MCF 10A (cell line): ENCODE data around the gene CSTF1. TPM values are rescaled to one million over a fixed set of nuclear protein-coding genes. Genes with fewer than 3 reads are reported as not detected.

Experiments used
- BruUV-seq: library from RNA; stranded (reverse); fragments of 400-500 nt; replicated peaks from 2 replicates; lab custom pipeline; 2021; lab: Mats Ljungman, UMichigan
- CTCF ChIA-PET: fragments of 300-600 bp; sonication (Branson Sonifier 250); formaldehyde crosslinking; extraction: SDS; loops from one replicate; lab custom pipeline; 2021; ENCODE audit warnings: antibody characterized with exemption, inconsistent platforms; lab: Yijun Ruan, JAX
- POLR2A ChIA-PET: fragments of 300-600, 350-650 bp; sonication (Branson Sonifier 250); formaldehyde crosslinking; extraction: SDS; loops from one replicate; lab custom pipeline; 2020; ENCODE audit warnings: antibody characterized with exemption, inconsistent platforms; lab: Yijun Ruan, JAX
- DNase-seq: peaks from one replicate; pipeline ENCODE4 v3.0.0-alpha.2; 2018; ENCODE audit not compliant: unreplicated experiment
- H3K27ac Mint-ChIP-seq: one replicate; pipeline ENCODE4 v1.8.0; 2022; ENCODE audit warnings: mild to moderate bottlenecking, low read depth, mixed read lengths; ENCODE audit not compliant: unreplicated experiment
- H3K27me3 Mint-ChIP-seq: one replicate; pipeline ENCODE4 v1.8.0; 2022; ENCODE audit warnings: mixed read lengths; ENCODE audit not compliant: insufficient read depth, unreplicated experiment
- H3K36me3 Mint-ChIP-seq: one replicate; pipeline ENCODE4 v1.8.0; 2022; ENCODE audit warnings: mild to moderate bottlenecking, moderate library complexity, mixed read lengths; ENCODE audit not compliant: insufficient read depth, unreplicated experiment
- H3K4me1 Mint-ChIP-seq: one replicate; pipeline ENCODE4 v1.8.0; 2022; ENCODE audit warnings: mixed read lengths; ENCODE audit not compliant: insufficient read depth, unreplicated experiment
- H3K4me3 Mint-ChIP-seq: one replicate; pipeline ENCODE4 v1.8.0; 2022; ENCODE audit warnings: mild to moderate bottlenecking, moderate library complexity, mixed read lengths; ENCODE audit not compliant: unreplicated experiment
- H3K9me3 Mint-ChIP-seq: one replicate; pipeline ENCODE4 v1.8.0; 2022; ENCODE audit warnings: mixed read lengths; ENCODE audit not compliant: unreplicated experiment
- CTCF ChIP-seq: fragments of 200-600 bp; IDR thresholded peaks from one replicate; pipeline ENCODE4 v1.8.0; 2022; ENCODE audit warnings: antibody characterized with exemption, mild to moderate bottlenecking; ENCODE audit not compliant: unreplicated experiment
- intact Hi-C: fragments of 100-400 bp; cut with micrococcal nuclease; formaldehyde crosslinking; loops from 2 replicates; pipeline ENCODE4 v1.14.1; 2022
- total RNA-seq: library from RNA; stranded (reverse); gene quantifications from 2 replicates; pipeline ENCODE4 v1.2.3, GENCODE V29; 2022

Gene CSTF1
- total RNA-seq, 1 experiment from 2014 or later, result 35.1 TPM

DNA sequence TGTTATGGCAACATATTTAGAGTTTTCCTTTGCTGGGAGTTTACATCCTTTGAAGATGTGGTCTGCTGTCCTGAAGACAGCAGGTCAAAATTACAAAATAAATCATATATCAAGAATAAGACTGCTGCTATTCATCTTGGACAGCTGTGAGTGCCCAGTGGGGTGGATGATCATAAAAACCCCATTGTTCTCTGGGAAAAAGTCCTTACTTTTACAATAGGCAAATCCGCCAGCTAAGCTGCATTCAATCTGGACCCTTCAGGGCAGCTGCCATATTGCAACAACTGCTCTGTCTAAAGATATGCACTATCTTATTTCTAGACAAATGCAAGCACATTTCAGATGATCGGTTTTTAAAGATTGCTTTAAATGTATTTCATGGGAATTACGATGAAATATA is 39.0 kb downstream of the CSTF1 start:
- POLR2A ChIA-PET, result no interaction called here
- Mint-ChIP-seq H3K36me3 (no peaks in the 10 kb centered on the region), H3K4me1 (peaks cover 19% of the 10 kb centered on the region), H3K27ac (no peak overlapping the region), H3K4me3 (no peak overlapping the region), H3K27me3 (peaks cover 14% of the 10 kb centered on the region), H3K9me3 (no peaks in the 10 kb centered on the region)
- CTCF ChIA-PET, result interaction anchor here (0.5 to 0.9 kb wide), 3 partner anchors 13 to 1750 kb away, joined by 3 to 6 read pairs (median 3); no protein-coding TSS in a partner anchor
- no peak for TF ChIP-seq CTCF
- intact Hi-C loops, result no loop called here
- no peak for DNase-seq
- no TSS peak for BruUV-seq

DNA sequence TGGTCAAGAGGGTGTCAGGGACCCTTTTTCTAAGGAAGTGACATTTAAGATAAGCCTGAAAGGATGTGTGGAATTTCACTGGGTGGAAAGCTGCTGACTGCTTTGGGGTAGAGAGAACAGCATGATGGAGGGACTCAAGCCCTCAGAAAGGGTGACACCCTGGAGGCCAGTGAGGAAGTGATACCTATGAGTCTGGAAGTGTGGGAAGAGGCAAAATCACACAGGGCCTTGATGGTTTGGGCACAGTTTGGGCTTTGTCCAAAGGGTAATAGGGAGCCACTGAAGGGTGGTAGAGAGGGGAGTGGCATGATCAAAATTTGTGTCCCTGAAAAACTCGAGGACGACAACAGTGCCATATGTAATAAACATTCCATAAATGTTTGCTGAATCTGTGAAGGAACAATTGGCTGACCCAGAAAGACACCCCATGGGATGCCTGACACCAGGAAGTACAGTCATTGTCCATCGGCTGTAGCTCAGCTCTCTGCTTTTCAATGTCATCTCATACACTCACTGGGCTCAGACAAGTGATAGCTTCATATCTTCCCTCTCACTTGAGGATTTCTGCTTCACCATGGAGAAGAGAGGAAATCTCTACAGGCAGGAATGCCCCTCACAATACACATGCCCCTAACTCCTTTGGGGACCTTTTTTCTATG is 40.9 kb downstream of the CSTF1 start:
- H3K27me3 Mint-ChIP-seq, result peaks cover 14% of the 10 kb centered on the region
- ChIA-PET POLR2A (interaction anchor here (0.6 kb wide), 1 partner anchor 59 kb away, joined by 6 read pairs; no protein-coding TSS in a partner anchor), CTCF (interaction anchor here (0.6 to 1.9 kb wide), 2 partner anchors 11 to 32 kb away, joined by 3 to 7 read pairs; no protein-coding TSS in a partner anchor)
- TF ChIP-seq CTCF, result no peak
- intact Hi-C loops, result no loop called here
- peaks cover 14% of the 10 kb centered on the region for H3K4me1 Mint-ChIP-seq
- no peak overlapping the region for H3K27ac Mint-ChIP-seq
- no peak overlapping the region for H3K4me3 Mint-ChIP-seq
- no peaks in the 10 kb centered on the region for H3K36me3 Mint-ChIP-seq
- no peaks in the 10 kb centered on the region for H3K9me3 Mint-ChIP-seq
- no TSS peak for BruUV-seq
- no peak for DNase-seq

- Mint-ChIP-seq H3K4me1 (peaks cover 9% of the 10 kb centered on the region), H3K27ac (no peak overlapping the region), H3K4me3 (no peak overlapping the region), H3K9me3 (no peaks in the 10 kb centered on the region), H3K36me3 (no peaks in the 10 kb centered on the region), H3K27me3 (peaks cover 14% of the 10 kb centered on the region)
- DNase-seq, result no peak
- POLR2A ChIA-PET, result interaction anchor here (0.6 kb wide), 1 partner anchor 60 kb away, joined by 6 read pairs; no protein-coding TSS in a partner anchor
- CTCF ChIA-PET, result interaction anchor here (0.6 to 1.9 kb wide), 4 partner anchors 12 to 662 kb away, joined by 3 to 7 read pairs (median 3); no protein-coding TSS in a partner anchor
- intact Hi-C loops, result no loop called here
- TF ChIP-seq CTCF, result no peak
- no TSS peak for BruUV-seq
Observed at GRCh38 chr20:56433880-56434255, 41.4 kb downstream of the CSTF1 start.

DNA sequence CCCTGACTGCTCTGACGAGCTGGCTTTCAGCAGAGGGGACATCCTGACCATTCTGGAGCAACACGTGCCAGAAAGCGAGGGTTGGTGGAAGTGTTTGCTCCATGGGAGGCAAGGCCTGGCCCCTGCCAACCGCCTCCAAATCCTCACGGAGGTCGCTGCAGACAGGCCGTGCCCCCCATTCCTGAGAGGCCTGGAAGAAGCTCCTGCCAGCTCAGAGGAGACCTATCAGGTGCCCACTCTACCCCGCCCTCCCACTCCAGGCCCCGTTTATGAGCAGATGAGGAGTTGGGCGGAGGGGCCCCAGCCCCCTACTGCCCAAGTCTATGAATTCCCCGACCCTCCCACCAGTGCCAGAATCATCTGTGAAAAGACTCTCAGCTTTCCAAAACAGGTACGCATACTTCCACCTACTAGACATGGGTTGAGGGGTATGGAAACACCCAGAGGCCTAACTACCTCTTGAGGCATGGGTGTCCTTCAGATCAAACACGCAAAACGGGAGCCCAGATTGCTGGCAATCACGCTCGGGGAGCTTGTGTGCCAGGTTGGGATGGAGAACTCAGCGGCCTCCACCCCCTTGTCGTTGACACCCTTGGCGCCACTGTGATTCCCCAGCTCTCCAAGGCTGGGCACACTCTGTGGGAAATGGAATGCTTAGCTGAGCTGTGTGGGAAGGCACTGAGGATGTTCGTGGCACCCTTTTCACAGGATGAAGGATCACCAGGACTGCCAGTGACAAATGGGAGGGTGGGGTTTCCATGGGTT is 44.9 kb downstream of the CSTF1 start:
- ChIA-PET CTCF (interaction anchor here (0.8 kb wide), 1 partner anchor 45 kb away, joined by 3 read pairs; the partner anchor contains the start of genes AURKA and CSTF1), POLR2A (no interaction called here)
- Mint-ChIP-seq H3K4me1 (no peaks in the 10 kb centered on the region), H3K27me3 (peaks cover 14% of the 10 kb centered on the region), H3K4me3 (no peak overlapping the region), H3K36me3 (no peaks in the 10 kb centered on the region), H3K9me3 (no peaks in the 10 kb centered on the region), H3K27ac (no peak overlapping the region)
- intact Hi-C loops, result no loop called here
- no TSS peak for BruUV-seq
- DNase-seq, result no peak
- TF ChIP-seq CTCF, result no peak
